CD4-positive, alpha-beta T cell treated with Interleukin-2 at 100 ng/mL for 4 hours (primary cell): ENCODE data around the gene CYLC2.

Experiments used
- DNase-seq: peaks from one replicate; pipeline ENCODE4 v3.0.0-alpha.2; 2020; ENCODE audit warnings: low spot score

Gene CYLC2, protein sequence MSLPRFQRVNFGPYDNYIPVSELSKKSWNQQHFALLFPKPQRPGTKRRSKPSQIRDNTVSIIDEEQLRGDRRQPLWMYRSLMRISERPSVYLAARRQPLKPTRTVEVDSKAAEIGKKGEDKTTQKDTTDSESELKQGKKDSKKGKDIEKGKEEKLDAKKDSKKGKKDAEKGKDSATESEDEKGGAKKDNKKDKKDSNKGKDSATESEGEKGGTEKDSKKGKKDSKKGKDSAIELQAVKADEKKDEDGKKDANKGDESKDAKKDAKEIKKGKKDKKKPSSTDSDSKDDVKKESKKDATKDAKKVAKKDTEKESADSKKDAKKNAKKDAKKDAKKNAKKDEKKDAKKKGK

GRCh38 chr9:102995033-102995432 lies at the start of gene CYLC2:
Gene CYLC2 (plus strand): TSS chr9:102995333. CDS start chr9:102995381, 48 bp downstream.
- DNase-seq = no peak

GRCh38 chr9:102950346-102950745 lies 44.8 kb upstream of the CYLC2 start:
- no peak for DNase-seq

GRCh38 chr9:102966999-102967398 lies 28.1 kb upstream of the CYLC2 start:
- no peak for DNase-seq

DNA sequence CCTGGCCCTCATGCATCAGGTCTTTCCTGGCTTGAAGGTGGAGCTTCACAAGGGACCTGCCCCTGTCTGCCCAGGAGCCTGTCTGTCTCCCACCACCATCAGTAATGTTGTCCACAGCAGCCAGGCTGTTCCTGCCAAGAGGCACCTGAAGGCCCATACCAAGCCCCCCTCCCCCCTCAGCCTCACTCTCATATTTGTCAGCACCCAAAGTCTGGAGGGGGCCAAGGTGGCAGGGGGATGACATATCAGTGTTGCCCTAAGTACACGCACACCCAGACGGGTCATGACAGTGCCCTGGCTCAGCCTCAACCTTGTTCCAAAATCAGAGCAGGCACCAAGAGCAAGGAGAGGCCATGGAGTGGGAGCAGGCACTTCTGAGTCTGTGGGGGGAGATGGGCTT lies 27.2 kb upstream of the CYLC2 start:
- no peak for DNase-seq

- no peak for DNase-seq
Observed at GRCh38 chr9:102972780-102973179, 22.4 kb upstream of the CYLC2 start.

- no peak for DNase-seq
Observed at GRCh38 chr9:102974530-102974929, 20.6 kb upstream of the CYLC2 start.

DNA sequence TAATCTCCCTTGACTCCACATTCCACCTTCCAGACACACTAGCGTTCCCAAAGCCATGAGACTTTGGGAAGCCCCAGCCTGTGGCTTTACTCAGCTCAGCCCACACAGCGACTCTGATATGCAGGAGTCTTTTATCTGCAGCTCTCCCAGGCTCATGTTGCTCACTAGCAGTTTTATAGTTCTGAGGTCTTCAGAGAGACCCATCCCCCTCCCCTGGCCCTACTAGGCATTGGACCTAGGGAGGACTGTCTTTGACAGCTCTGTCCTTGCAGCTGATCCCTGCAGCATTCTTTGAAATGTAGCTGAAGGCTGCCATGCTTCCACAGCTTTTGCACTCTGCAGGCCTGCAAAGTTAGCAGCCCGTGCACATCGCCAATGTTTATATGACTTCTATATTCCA lies 19.9 kb upstream of the CYLC2 start:
- no peak for DNase-seq

- DNase-seq = no peak
Observed at GRCh38 chr9:102985162-102985895, 9.8 kb upstream of the CYLC2 start.

GRCh38 chr9:102986425-102986824 lies 8.7 kb upstream of the CYLC2 start:
- no peak for DNase-seq

GRCh38 chr9:103003689-103004088 lies 8.6 kb downstream of the CYLC2 start:
- DNase-seq = no peak

DNA sequence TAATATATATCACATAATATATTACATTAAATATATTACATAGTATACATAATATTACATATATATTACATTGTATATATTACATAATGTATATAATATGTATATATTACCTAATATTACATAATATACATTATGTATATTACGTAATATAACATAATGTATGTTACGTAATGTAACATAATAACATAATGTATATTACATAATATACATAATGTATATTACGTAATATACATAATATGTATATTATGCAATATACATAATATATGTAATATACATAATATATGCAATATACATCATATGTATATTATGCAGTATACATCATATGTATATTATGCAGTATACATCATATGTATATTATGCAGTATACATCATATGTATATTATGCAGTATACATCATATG lies 19.1 kb downstream of the CYLC2 start:
- no peak for DNase-seq

- no peak for DNase-seq
Observed at GRCh38 chr9:103025796-103026195, 30.7 kb downstream of the CYLC2 start.

DNA sequence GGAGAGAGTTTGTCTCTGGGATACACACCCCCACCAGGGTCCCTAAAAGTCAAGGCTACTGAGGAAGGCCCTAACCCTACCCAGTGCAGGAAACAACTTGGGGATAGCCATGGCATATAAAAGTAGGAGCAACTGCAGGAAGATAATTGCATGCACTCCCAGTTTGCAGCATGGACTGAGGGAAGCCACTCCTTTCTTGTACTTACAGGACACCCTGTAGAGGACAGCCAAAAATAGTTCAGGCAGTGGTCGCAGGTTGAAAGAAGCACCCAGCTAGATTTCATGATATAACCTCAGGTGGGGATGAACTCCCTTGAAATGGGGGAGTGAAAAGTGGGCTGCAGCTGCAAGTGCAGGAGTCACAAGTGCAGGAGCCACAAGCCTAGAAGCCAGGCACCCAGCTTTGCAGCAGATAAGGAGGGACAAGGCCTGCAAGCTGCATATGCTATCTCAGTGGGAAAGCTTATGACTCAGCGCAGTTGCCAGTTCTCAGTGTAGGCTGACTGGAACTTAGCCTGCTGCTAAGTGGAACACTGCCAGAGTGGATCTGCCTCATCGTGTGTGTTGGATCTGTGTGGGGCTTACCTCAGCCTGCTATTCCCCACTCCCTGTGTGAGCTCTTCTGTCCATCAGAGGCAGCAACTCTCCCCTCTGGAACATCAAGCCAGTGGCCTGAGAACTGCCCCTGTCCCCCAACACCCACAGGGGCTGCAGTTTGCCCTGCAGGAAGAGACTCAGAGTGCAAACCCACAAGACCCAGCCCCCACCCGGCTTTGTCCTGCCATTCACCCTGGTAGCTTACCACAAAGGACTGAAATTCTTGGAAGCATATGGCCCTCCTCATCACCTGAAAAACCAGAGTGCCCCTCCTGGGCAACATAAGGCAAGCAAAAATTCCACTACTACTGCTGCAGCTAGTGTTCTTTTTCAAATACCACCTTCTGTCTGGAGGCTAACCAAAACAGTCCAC lies 42.7 kb downstream of the CYLC2 start:
- DNase-seq = no peak

GRCh38 chr9:103041961-103042360 lies 46.8 kb downstream of the CYLC2 start:
- DNase-seq = no peak
